CD14-positive monocyte (primary cell): ENCODE results near the gene ZNFX1. TPM values are rescaled to one million over a fixed set of nuclear protein-coding genes. Genes with fewer than 3 reads are reported as not detected.

Experiments
- DNase-seq, 3 donors: peaks; one replicate each; pipeline ENCODE4 v3.0.0-alpha.2; 2011 to 2022
- H2AFZ ChIP-seq: 2 replicates; pipeline ENCODE4 v1.6.0; 2012; ENCODE audit warnings: mild to moderate bottlenecking, low read depth, low read length, inconsistent platforms; ENCODE audit not compliant: insufficient read depth, poor library complexity, severe bottlenecking
- H3K27ac ChIP-seq, 2 donors: 1 replicate in 1 of 2; 2 replicates in 1 of 2; pipeline ENCODE4 v1.5.1; 2012 to 2013; ENCODE audit warnings: low read length in 2 of 2, control low read depth in 1 of 2, inconsistent platforms in 1 of 2, low read depth in 1 of 2, mild to moderate bottlenecking in 1 of 2
- H3K27me3 ChIP-seq, 2 donors: one replicate each; pipeline versions ENCODE4 v1.6.0 to v1.6.1; 2011 to 2013; ENCODE audit warnings: low read length in 2 of 2; ENCODE audit not compliant: control insufficient read depth in 2 of 2, insufficient read depth in 2 of 2
- H3K36me3 ChIP-seq, 2 donors: replicated peaks in 1 of 2; 1 replicate in 1 of 2; 2 replicates in 1 of 2; pipeline versions ENCODE4 v1.5.1 to v1.6.1; 2012 to 2013; ENCODE audit warnings: low read length in 2 of 2, control low read depth in 1 of 2, inconsistent platforms in 1 of 2, mild to moderate bottlenecking in 1 of 2; ENCODE audit not compliant: insufficient read depth in 2 of 2, control insufficient read depth in 1 of 2
- H3K4me1 ChIP-seq, 2 donors: 1 replicate in 1 of 2; 2 replicates in 1 of 2; pipeline versions ENCODE4 v1.5.1 to v1.6.1; 2012 to 2013; ENCODE audit warnings: low read length in 2 of 2, control low read depth in 1 of 2, inconsistent platforms in 1 of 2, mild to moderate bottlenecking in 1 of 2, moderate library complexity in 1 of 2; ENCODE audit not compliant: insufficient read depth in 2 of 2, control insufficient read depth in 1 of 2
- H3K4me2 ChIP-seq: replicated peaks from 2 replicates; pipeline ENCODE3; 2012; ENCODE audit warnings: low read length, moderate library complexity, mild to moderate bottlenecking; ENCODE audit not compliant: poor library complexity, severe bottlenecking; ENCODE audit errors: extremely low read depth
- H3K4me3 ChIP-seq, 3 experiments: fragments of 200-600 bp in 1 of 3; sonication (generic) in 1 of 3; replicated peaks in 1 of 3; 1 replicate in 2 of 3; 2 replicates in 1 of 3; pipeline ENCODE4 v1.5.1; 2011 to 2013; ENCODE audit warnings: low read length in 3 of 3, mild to moderate bottlenecking in 3 of 3, control low read depth in 2 of 3, low read depth in 2 of 3, inconsistent platforms in 1 of 3, moderate library complexity in 1 of 3
- H3K79me2 ChIP-seq: 2 replicates; pipeline ENCODE4 v1.6.0; 2012; ENCODE audit warnings: mild to moderate bottlenecking, control low read depth, inconsistent platforms, low read length, moderate library complexity; ENCODE audit not compliant: insufficient read depth
- H3K9ac ChIP-seq: 2 replicates; pipeline ENCODE4 v1.6.0; 2017; ENCODE audit warnings: low read length, mild to moderate bottlenecking; ENCODE audit not compliant: insufficient read depth, poor library complexity, severe bottlenecking
- H3K9me3 ChIP-seq, 2 donors: replicated peaks in 1 of 2; 1 replicate in 1 of 2; 2 replicates in 1 of 2; pipeline versions ENCODE4 v1.5.1 to v1.6.1; 2012 to 2013; ENCODE audit warnings: low read length in 2 of 2, control low read depth in 1 of 2; ENCODE audit not compliant: control insufficient read depth in 1 of 2, insufficient read depth in 1 of 2
- H4K20me1 ChIP-seq: 2 replicates; pipeline ENCODE4 v1.6.0; 2012; ENCODE audit warnings: mild to moderate bottlenecking, low read length, control low read depth, moderate library complexity; ENCODE audit not compliant: insufficient read depth
- H3K27ac Mint-ChIP-seq, 7 donors: one replicate each; pipeline ENCODE4 v1.8.0; 2020; ENCODE audit warnings: mild to moderate bottlenecking in 7 of 7, mixed read lengths in 7 of 7, moderate library complexity in 6 of 7, inconsistent platforms in 2 of 7
- H3K27me3 Mint-ChIP-seq, 3 donors: one replicate each; pipeline ENCODE4 v1.8.0; 2021 to 2022; ENCODE audit warnings: low read depth in 3 of 3, mild to moderate bottlenecking in 3 of 3, mixed read lengths in 3 of 3, moderate library complexity in 3 of 3, inconsistent platforms in 1 of 3
- H3K36me3 Mint-ChIP-seq, 2 donors: one replicate each; pipeline ENCODE4 v1.8.0; 2020; ENCODE audit warnings: mixed read lengths in 2 of 2, inconsistent platforms in 1 of 2, mild to moderate bottlenecking in 1 of 2
- H3K4me1 Mint-ChIP-seq: one replicate; pipeline ENCODE4 v1.8.0; 2020; ENCODE audit warnings: mild to moderate bottlenecking, mixed read lengths
- H3K4me3 Mint-ChIP-seq, 2 donors: one replicate each; pipeline ENCODE4 v1.8.0; 2020; ENCODE audit warnings: mild to moderate bottlenecking in 2 of 2, mixed read lengths in 2 of 2, moderate library complexity in 1 of 2
- H3K9me3 Mint-ChIP-seq, 7 donors: one replicate each; pipeline ENCODE4 v1.8.0; 2020 to 2022; ENCODE audit warnings: mixed read lengths in 7 of 7, mild to moderate bottlenecking in 6 of 7, moderate library complexity in 6 of 7, inconsistent platforms in 2 of 7
- WGBS: methylation state at CpG from one replicate; pipeline ENCODE4 v1.1.5; 2013; ENCODE audit warnings: missing lambda C conversion rate; ENCODE audit not compliant: insufficient coverage; 5-methylcytosine and 5-hydroxymethylcytosine counted together
- intact Hi-C, 2 donors: fragments of 100-400 bp; cut with micrococcal nuclease; formaldehyde crosslinking; loops; one replicate each; pipeline versions ENCODE4 v1.15.0 to v1.15.1; 2023
- polyA plus RNA-seq, 3 donors: library from polyadenylated mRNA; depleted of rRNA in 1 of 3; unstranded in 2 of 3; stranded (reverse) in 1 of 3; fragments of 300-500 nt in 2 of 3; fragments of >200 nt in 1 of 3; fragmentation: Illumina TruSeq in 2 of 3; gene quantifications; 1 replicate in 2 of 3; 2 replicates in 1 of 3; pipeline ENCODE4 v1.2.3, GENCODE V29; 2012 to 2021
- TF ChIP-seq, protein P1 (sequence below): fragments of 200-600 bp; IDR thresholded peaks from one replicate; pipeline ENCODE4 v1.8.0; 2022; ENCODE audit warnings: antibody characterized with exemption, mild to moderate bottlenecking

Gene ZNFX1
- polyA plus RNA-seq, 3 donors, result 11.4 to 23.2 (median 13.3) TPM

DNA sequence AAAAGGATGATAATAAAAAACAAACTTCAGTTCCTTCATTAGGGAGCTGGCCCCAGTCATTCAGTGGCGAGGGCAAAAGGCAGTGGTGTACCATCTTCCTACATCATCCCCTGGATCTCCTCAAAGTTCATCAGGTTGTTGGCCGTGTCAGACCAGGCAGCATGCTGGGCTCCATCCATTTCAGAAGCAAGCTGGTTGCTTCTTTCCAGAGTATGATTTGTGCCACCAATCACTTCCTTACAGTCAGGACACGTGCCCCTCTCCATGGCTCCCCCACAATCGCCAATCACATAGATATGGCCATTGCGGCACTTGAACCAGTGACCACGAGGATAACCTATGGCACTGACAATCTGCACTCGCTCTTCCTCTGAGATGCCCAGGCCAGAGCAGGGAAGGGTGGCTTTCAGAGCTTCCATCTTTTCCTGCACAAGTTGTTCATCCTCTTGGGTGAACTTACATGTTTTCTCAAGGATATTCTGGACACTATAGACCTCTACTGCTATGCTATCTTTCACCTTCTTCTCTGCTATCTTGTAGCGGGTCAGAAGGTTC, 30.6 kb downstream of the ZNFX1 start:
- TF ChIP-seq, protein P1, sequence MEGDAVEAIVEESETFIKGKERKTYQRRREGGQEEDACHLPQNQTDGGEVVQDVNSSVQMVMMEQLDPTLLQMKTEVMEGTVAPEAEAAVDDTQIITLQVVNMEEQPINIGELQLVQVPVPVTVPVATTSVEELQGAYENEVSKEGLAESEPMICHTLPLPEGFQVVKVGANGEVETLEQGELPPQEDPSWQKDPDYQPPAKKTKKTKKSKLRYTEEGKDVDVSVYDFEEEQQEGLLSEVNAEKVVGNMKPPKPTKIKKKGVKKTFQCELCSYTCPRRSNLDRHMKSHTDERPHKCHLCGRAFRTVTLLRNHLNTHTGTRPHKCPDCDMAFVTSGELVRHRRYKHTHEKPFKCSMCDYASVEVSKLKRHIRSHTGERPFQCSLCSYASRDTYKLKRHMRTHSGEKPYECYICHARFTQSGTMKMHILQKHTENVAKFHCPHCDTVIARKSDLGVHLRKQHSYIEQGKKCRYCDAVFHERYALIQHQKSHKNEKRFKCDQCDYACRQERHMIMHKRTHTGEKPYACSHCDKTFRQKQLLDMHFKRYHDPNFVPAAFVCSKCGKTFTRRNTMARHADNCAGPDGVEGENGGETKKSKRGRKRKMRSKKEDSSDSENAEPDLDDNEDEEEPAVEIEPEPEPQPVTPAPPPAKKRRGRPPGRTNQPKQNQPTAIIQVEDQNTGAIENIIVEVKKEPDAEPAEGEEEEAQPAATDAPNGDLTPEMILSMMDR, result no peak
- no peaks in the 10 kb centered on the region for H3K9me3 ChIP-seq
- no peak overlapping the region for H3K4me3 Mint-ChIP-seq
- H3K9ac ChIP-seq, result no peak overlapping the region
- H3K9me3 Mint-ChIP-seq, result no peaks in the 10 kb centered on the region
- H3K4me1 ChIP-seq, result no peaks in the 10 kb centered on the region
- no peaks in the 10 kb centered on the region for H3K27me3 ChIP-seq
- no peak overlapping the region for H2AFZ ChIP-seq
- peak overlapping the region in 1 of 2 donors; percentile 49 for H3K27ac ChIP-seq
- DNase-seq, result no peak
- peak overlapping the region in 4 of 7 donors; percentile 33 to 77 (median 38) for H3K27ac Mint-ChIP-seq
- peaks cover 6% of the 10 kb centered on the region for H3K4me1 Mint-ChIP-seq
- H3K36me3 ChIP-seq, result peaks cover 89 to 100% of the 10 kb centered on the region in 2 donors
- no peak overlapping the region for H3K4me2 ChIP-seq
- H3K27me3 Mint-ChIP-seq, result no peaks in the 10 kb centered on the region
- no peaks in the 10 kb centered on the region for H3K79me2 ChIP-seq
- H3K36me3 Mint-ChIP-seq, result peaks cover 79 to 93% of the 10 kb centered on the region in 2 donors
- H4K20me1 ChIP-seq, result peaks cover 53% of the 10 kb centered on the region
- intact Hi-C loops, result no loop called here
- WGBS, result 93% methylated on average over 8 of the region's 8 CpGs
- H3K4me3 ChIP-seq, result no peak overlapping the region

DNA sequence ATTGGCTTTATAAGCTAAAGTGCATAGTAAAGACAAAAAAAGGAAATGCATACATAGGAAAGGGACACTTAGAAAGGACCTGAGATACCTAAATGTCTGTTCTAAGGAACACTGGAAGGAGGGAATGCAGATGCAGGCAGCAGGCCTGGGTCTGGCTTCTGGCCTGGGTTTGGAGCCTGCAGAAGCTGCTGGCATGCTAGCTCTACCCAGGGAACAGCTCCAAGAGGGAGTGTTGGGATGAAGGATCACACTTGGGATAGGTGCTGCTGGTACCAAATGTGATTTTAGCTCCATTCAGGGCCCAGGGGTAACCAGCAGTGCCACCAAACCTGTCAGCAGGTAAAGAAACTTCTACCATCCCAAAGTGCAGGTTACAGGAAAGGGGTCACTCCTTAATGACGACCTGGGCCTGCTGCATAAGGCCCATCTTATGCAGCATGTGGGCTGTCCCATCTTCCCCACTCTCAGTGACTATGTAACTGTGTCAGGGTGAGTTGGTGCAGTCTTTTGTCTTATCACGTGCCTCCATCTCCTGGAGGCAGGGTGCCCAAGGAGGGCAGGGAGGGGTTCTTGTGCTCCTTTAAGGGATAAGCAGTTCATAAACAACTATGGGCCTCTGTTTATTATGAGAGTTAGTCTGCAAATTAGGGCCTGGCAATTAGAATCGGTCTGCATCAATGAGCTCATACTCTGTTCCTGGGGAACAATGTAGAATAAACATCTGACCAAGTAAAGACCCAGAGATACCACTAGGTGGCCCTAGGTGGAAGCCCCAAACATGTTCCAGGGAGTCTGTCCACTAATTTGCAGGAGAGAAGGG, 31.7 kb downstream of the ZNFX1 start:
- intact Hi-C loops, result no loop called here
- H3K36me3 Mint-ChIP-seq, result peaks cover 82 to 93% of the 10 kb centered on the region in 2 donors
- peaks cover 6% of the 10 kb centered on the region for H3K4me1 Mint-ChIP-seq
- peaks cover 91 to 100% of the 10 kb centered on the region in 2 donors for H3K36me3 ChIP-seq
- no CpG with 5 or more reads among the region's 3 CpGs for WGBS
- no peaks in the 10 kb centered on the region for H3K79me2 ChIP-seq
- TF ChIP-seq, protein P1, result peak; percentile 73
- no peaks in the 10 kb centered on the region for H3K4me1 ChIP-seq
- H3K9ac ChIP-seq, result no peak overlapping the region
- no peaks in the 10 kb centered on the region for H3K27me3 Mint-ChIP-seq
- peaks cover 0 to 2% (median 0%) of the 10 kb centered on the region in 7 donors for H3K9me3 Mint-ChIP-seq
- peaks cover 53% of the 10 kb centered on the region for H4K20me1 ChIP-seq
- no peak overlapping the region for H3K4me3 Mint-ChIP-seq
- peak; percentile 14 to 29 (median 25) for DNase-seq
- H3K9me3 ChIP-seq, result no peaks in the 10 kb centered on the region
- no peak overlapping the region for H2AFZ ChIP-seq
- H3K4me3 ChIP-seq, result no peak overlapping the region
- H3K27ac ChIP-seq, result no peak overlapping the region
- no peaks in the 10 kb centered on the region for H3K27me3 ChIP-seq
- peak overlapping the region in 3 of 7 donors; percentile 32 to 56 (median 48) for H3K27ac Mint-ChIP-seq
- H3K4me2 ChIP-seq, result no peak overlapping the region
